ENCODE measurements around the gene SLC17A4. TPM values are rescaled to one million over a fixed set of nuclear protein-coding genes. Genes with fewer than 3 reads are reported as not detected.
A peak's percentile ranks its signal among the peaks of the same experiment; 100 is the strongest.

The SLC17A4 gene
- total and polyA plus RNA-seq, 8 donors, result 0.58 to 12.7 (median 1.5) TPM; not detected in 5

GRCh38 chr6:25713824-25714223, 40.7 kb upstream of the SLC17A4 start:
- intact Hi-C loops (cut with DNase I; ENCODE audit: low total_unique reads), result no loop called here
- DNase-seq, result peak in 1 of 2 donors; percentile 28
- no peak overlapping the region for H3K4me3 ChIP-seq
- no peaks in the 10 kb centered on the region for H3K36me3 ChIP-seq
- no peak for TF ChIP-seq EP300 (IDR thresholded peaks at IDR 0.05)
- no peak overlapping the region for H3K27ac ChIP-seq
- WGBS, 5 donors, result 12 to 55% (median 34%) methylated on average over 1 of the region's 1 CpG
- H3K27me3 ChIP-seq, result no peaks in the 10 kb centered on the region
- no peaks in the 10 kb centered on the region for H3K4me1 ChIP-seq
- H3K9me3 ChIP-seq, result no peaks in the 10 kb centered on the region

DNA sequence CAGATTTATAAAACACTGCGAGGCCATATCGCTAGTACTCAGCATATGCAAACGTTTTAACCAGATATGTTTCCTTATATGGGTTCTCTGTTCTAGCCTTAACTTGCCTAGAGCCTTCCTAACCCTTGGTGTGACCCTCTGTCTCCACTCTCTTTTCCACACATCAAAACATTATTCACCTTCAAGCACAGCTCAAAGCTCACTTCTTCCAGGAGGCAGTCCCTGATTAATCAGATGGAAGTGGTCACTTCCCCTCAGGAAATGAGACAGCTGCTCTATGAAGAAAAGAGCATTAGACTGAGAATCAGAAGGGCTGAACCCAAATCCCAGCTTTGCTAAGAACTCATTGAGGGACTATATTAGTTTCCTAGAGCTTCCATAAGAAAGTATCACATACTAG, 39.8 kb upstream of the SLC17A4 start:
- intact Hi-C loops (cut with DNase I; ENCODE audit: low total_unique reads), result no loop called here
- H3K27me3 ChIP-seq, result no peaks in the 10 kb centered on the region
- 14 to 36% (median 23%) methylated on average over 3 of the region's 3 CpGs for WGBS, 5 donors

DNA sequence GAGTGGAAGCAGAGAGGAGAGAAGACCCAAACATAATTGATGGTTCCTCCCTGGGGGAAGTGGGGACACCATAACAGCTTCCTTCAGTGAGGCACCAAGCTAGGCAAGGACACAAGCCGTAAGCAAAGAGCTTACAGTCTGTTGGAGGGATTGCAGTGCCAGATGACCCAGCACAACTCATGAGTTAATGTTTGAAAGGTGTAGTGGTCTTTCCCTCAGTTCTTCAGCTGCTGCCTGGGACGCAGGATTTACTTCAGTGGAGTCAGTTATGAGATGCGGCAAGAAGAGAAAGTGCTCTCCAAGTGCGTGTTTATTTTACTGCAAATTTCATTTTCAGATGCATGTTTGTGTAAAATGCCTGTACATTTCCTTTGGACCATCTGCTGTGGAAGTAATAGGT, 38.7 kb upstream of the SLC17A4 start:
- intact Hi-C loops (cut with DNase I; ENCODE audit: low total_unique reads), result no loop called here
- Histone ChIP-seq H3K27ac (no peak overlapping the region), H3K4me1 (no peaks in the 10 kb centered on the region), H3K36me3 (no peaks in the 10 kb centered on the region), H3K27me3 (no peaks in the 10 kb centered on the region), H3K4me3 (no peak overlapping the region), H3K9me3 (no peaks in the 10 kb centered on the region)
- no peak for TF ChIP-seq POLR2A (IDR thresholded peaks at IDR 0.05)
- no peak for TF ChIP-seq EP300 (IDR thresholded peaks at IDR 0.05)
- no peak for TF ChIP-seq POLR2AphosphoS5 (IDR thresholded peaks at IDR 0.05)
- TF ChIP-seq CTCF (IDR thresholded peaks at IDR 0.05), result no peak
- no peak for DNase-seq
- WGBS, 5 donors, result 65 to 86% (median 75%) methylated on average over 4 of the region's 4 CpGs

More for the DNA sequence above, 39.8 kb upstream of the SLC17A4 start:
- no peak for DNase-seq
- Histone ChIP-seq H3K36me3 (no peaks in the 10 kb centered on the region), H3K4me3 (no peak overlapping the region), H3K4me1 (no peaks in the 10 kb centered on the region), H3K9me3 (no peaks in the 10 kb centered on the region), H3K27ac (no peak overlapping the region)
- TF ChIP-seq POLR2AphosphoS5 (IDR thresholded peaks at IDR 0.05) (no peak), CTCF (IDR thresholded peaks at IDR 0.05) (no peak), EP300 (IDR thresholded peaks at IDR 0.05) (no peak), POLR2A (IDR thresholded peaks at IDR 0.05) (no peak)

GRCh38 chr6:25717866-25718740, 36.4 kb upstream of the SLC17A4 start:
- WGBS, 5 donors, result 43 to 60% (median 49%) methylated on average over 6 of the region's 6 CpGs
- TF ChIP-seq POLR2A (IDR thresholded peaks at IDR 0.05) (no peak), EP300 (IDR thresholded peaks at IDR 0.05) (no peak), CTCF (IDR thresholded peaks at IDR 0.05) (peak in 5 of 7 experiments; percentile 10 to 47 (median 40)), POLR2AphosphoS5 (IDR thresholded peaks at IDR 0.05) (no peak)
- H3K36me3 ChIP-seq, result no peaks in the 10 kb centered on the region
- H3K4me3 ChIP-seq, result no peak overlapping the region
- no peaks in the 10 kb centered on the region for H3K27me3 ChIP-seq
- intact Hi-C loops (cut with DNase I; ENCODE audit: low total_unique reads), result no loop called here
- H3K4me1 ChIP-seq, result no peaks in the 10 kb centered on the region
- H3K9me3 ChIP-seq, result no peaks in the 10 kb centered on the region
- H3K27ac ChIP-seq, result no peak overlapping the region
- peak in 1 of 2 donors; percentile 72 for DNase-seq

Data from stomach (tissue), 9 donors.